ENCODE data around the gene DTX1. TPM values are rescaled to one million over a fixed set of nuclear protein-coding genes. Genes with fewer than 3 reads are reported as not detected.

The DTX1 gene
- polyA plus RNA-seq, 1 experiment, result not detected

GRCh38 chr12:113103756-113104450 lies 47.4 kb downstream of the DTX1 start:
- Histone ChIP-seq H3K27me3 (ENCODE audit: control insufficient read depth, insufficient read depth, low read length) (0 out of 2 replicates have a peak, but pooled peaks cover 1% of the 10 kb centered on the region), H3K4me3 (ENCODE audit: low read depth, low read length) (no peak overlapping the region), H3K36me3 (ENCODE audit: control insufficient read depth, insufficient read depth, low read length) (no peaks in the 10 kb centered on the region)
- DNase-seq (ENCODE audit: low read depth), result no peak
- CTCF ChIA-PET, result interaction anchor here (0.8 to 1.1 kb wide), 2 partner anchors 56 to 70 kb away, joined by 3 to 4 read pairs; no protein-coding TSS in a partner anchor
- POLR2A ChIA-PET, result no interaction called here
- no peak for TF ChIP-seq CTCF (IDR thresholded peaks at IDR 0.05; ENCODE audit: insufficient read depth, low read depth, low read length)

GRCh38 chr12:113104953-113105510 lies 48.5 kb downstream of the DTX1 start:
- ChIA-PET CTCF (no interaction called here), POLR2A (no interaction called here)
- Histone ChIP-seq H3K27me3 (ENCODE audit: control insufficient read depth, insufficient read depth, low read length) (0 out of 2 replicates have a peak, but pooled peaks cover 1% of the 10 kb centered on the region), H3K36me3 (ENCODE audit: control insufficient read depth, insufficient read depth, low read length) (no peaks in the 10 kb centered on the region), H3K4me3 (ENCODE audit: low read depth, low read length) (no peak overlapping the region)
- DNase-seq (ENCODE audit: low read depth), result no peak
- no peak for TF ChIP-seq CTCF (IDR thresholded peaks at IDR 0.05; ENCODE audit: insufficient read depth, low read depth, low read length)

DNA sequence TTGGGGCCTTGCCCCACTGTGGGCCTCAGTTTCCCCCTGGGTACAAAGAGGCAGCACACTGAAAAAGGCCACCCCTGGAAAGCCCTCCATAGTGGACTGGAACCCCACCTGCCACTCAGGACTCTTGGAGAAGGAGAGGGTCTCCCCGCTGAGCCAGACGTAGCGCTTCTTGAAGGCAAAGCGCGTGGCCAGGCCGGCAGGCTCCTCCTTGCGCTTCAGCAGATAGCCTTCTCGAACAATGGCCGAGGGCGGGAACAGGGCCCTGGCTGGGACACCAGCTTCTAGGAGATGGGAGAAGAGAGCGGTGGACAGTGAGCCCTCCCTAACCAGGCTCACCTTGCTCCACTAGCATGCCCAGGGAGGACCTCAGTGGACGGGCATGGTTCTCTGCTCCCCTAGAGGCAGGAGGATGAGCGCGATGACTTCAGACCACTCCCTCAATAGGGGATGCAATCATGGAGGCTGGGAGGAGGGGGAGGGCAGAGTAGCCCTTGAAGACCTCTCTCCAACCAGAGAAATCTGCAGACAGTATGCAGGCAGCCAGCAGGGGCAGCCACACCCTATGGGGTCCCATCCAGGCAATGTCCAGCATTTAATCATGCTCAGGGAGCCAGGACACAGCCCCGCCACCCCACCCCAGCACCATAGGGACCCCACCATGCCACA lies 49.2 kb downstream of the DTX1 start:
- POLR2A ChIA-PET, result no interaction called here
- CTCF ChIA-PET, result interaction anchor here (1.0 kb wide), 1 partner anchor 57 kb away, joined by 3 read pairs; no protein-coding TSS in a partner anchor
- no peak for TF ChIP-seq CTCF (IDR thresholded peaks at IDR 0.05; ENCODE audit: insufficient read depth, low read depth, low read length)
- DNase-seq (ENCODE audit: low read depth), result no peak
- Histone ChIP-seq H3K36me3 (ENCODE audit: control insufficient read depth, insufficient read depth, low read length) (no peaks in the 10 kb centered on the region), H3K27me3 (ENCODE audit: control insufficient read depth, insufficient read depth, low read length) (0 out of 2 replicates have a peak, but pooled peaks cover 1% of the 10 kb centered on the region), H3K4me3 (ENCODE audit: low read depth, low read length) (no peak overlapping the region)

DNA sequence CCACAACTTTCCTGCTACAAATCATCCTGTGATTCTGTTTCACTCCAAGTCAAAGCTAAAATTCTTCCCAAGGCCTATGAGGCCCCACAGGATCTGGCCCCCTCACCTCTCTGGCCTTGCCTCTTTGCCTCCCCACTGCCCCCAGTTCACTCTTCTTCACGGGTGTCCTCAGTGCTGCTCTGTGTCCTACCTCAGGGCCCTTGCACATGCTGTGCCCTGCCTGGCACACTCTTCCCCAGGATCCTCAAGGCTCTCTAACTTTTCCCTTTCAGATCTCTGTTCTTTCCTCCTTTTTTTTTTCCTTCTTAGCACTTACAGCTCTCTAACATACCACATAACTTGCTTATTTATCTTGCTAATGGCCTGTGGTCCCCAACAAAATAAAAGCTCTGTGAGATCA lies 49.8 kb downstream of the DTX1 start:
- Histone ChIP-seq H3K4me3 (ENCODE audit: low read depth, low read length) (no peak overlapping the region), H3K36me3 (ENCODE audit: control insufficient read depth, insufficient read depth, low read length) (no peaks in the 10 kb centered on the region), H3K27me3 (ENCODE audit: control insufficient read depth, insufficient read depth, low read length) (0 out of 2 replicates have a peak, but pooled peaks cover 1% of the 10 kb centered on the region)
- ChIA-PET POLR2A (no interaction called here), CTCF (interaction anchor here (1.0 kb wide), 1 partner anchor 57 kb away, joined by 3 read pairs; no protein-coding TSS in a partner anchor)
- no peak for DNase-seq (ENCODE audit: low read depth)
- no peak for TF ChIP-seq CTCF (IDR thresholded peaks at IDR 0.05; ENCODE audit: insufficient read depth, low read depth, low read length)

DNA sequence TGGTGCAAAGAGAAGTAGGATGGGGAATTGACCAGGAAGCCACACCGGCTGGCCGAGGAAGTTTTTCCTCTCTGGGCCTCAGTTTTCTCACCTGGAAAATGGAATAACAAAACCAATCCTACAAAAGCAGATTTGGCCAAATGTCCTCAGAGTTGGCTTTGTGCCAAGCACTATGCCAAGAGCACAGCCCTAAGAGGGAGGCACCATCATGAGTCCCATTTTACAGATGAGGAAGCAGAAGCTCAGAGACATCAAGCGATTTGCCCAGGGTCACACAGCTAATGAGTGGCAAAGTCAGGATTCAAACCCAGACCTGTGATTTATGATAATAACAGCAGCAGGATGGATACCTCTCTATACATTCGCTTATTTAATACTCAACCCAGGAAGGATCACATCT lies 51.8 kb downstream of the DTX1 start:
- DNase-seq (ENCODE audit: low read depth), result no peak
- TF ChIP-seq CTCF (IDR thresholded peaks at IDR 0.05; ENCODE audit: insufficient read depth, low read depth, low read length), result no peak
- Histone ChIP-seq H3K4me3 (ENCODE audit: low read depth, low read length) (no peak overlapping the region), H3K27me3 (ENCODE audit: control insufficient read depth, insufficient read depth, low read length) (0 out of 2 replicates have a peak, but pooled peaks cover 1% of the 10 kb centered on the region), H3K36me3 (ENCODE audit: control insufficient read depth, insufficient read depth, low read length) (no peaks in the 10 kb centered on the region)
- ChIA-PET CTCF (no interaction called here), POLR2A (no interaction called here)

All from BJ (cell line).